T-helper 9 cell (primary cell): Measurements from ENCODE around the gene IL3.

Experiments used
- DNase-seq: peaks from one replicate; pipeline ENCODE4 v3.0.0-alpha.2; 2020

The IL3 gene

DNA sequence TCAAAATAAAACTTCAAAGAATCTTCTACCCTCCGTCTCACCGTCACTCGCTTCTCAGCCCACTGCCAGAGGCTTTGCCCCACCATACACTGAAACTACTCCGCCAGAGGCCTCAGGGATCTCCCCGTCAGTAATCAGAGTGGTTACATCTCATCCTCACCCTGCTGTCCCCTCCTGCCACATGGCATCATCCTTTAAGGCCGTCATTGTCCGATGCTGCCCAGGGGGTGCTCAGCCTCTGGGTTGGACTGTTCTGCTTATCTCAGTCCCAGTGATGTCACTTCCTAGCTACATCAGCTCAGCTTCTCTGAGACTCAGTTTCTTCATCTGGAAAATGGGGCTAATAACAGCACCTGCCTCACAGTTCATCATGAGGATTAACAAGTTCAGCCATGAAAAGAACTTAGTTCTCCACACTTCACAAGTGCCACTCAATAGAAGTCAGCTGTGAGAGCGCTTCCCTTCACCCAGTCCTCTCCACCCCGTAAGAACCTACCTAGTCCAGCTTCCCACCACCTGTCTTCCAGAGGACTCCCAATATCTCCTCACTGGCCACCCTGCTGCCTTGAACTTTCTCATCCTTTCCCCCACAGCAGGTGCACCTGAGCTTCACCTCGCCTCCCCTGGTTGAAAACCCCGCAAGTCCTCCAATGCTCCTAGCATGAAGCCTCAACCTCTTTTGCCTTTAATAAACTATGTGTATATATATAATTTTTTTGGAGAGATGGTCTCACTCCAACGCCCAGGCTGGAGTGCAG is 2.8 kb upstream of the IL3 start:
- no peak for DNase-seq

DNA sequence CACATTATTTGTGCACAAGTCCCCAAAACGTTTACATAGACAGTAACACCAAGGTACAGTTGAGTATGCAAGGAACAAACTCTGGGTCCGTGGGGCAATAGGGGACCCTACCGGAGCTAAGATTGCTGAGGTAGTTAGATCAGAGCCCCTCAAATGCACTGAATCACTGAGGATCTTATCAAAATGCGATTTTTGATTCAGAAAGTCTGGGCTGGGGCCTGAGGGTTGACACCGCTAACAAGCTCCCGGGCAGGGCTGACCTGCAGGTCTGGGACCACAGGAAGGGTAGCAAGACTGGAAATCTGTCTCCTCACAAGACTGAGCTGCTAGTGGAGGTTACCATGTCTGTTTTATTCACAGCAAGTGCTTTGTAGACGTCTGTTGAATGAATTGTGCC is 1.8 kb upstream of the IL3 start:
- DNase-seq = no peak

DNA sequence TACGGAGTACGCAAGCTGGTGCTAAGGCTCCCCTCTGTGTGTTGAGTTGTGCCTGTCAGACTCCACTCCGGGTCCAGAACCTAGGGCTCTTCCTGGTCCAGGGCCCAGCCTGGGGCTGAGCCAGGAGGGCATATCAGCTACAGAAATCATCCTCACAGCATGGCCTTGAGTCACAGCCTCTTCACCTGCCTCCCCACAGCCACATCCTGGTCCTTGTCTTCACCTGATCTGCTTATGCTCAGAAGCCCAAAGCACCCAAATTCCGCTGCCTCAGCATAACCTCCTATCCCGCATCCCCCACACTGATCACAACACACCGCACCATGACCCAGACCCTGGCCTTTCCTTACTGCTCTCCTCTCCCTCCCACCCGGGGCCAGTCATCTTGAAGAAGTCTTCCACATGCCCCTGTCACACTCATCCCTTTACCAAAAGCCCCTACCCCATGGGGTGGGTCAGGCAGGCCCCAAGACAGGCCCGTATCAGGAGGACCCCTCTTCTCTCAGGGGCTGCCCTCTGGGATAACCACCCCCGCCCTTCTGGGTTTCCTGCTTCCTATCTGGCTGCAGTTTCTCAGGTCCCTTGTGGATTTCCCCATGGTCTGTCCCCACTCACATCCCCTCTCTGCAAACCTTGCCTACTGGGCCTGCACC is 1.3 kb upstream of the IL3 start:
- DNase-seq = peak; percentile 30

DNA sequence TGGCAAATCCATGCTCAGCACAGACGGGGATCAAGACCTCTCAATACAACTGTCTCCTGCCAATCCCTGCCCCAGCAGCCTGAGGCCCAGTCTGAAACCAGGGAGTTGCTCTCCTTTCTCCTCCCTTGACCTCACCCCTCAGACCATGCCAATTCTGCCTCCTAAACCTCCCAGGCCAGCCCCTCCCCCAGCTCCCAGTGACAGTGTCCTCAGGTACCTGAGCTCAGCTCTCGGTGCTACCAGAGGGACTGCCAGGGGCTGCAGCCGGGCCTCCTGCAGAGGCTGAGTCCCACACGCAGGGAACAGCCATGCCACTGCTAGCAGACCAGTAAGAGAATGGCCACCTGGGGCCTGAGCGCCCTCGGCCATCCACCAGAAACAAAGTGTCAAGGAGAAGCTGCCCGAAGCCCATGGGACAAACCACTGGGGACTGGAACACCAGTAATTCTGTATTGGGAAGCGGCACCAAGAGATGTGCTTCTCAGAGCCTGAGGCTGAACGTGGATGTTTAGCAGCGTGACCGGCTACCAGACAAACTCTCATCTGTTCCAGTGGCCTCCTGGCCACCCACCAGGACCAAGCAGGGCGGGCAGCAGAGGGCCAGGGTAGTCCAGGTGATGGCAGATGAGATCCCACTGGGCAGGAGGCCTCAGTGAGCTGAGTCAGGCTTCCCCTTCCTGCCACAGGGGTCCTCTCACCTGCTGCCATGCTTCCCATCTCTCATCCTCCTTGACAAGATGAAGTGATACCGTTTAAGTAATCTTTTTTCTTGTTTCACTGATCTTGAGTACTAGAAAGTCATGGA is 557 bp upstream of the IL3 start:
- no peak for DNase-seq

DNA sequence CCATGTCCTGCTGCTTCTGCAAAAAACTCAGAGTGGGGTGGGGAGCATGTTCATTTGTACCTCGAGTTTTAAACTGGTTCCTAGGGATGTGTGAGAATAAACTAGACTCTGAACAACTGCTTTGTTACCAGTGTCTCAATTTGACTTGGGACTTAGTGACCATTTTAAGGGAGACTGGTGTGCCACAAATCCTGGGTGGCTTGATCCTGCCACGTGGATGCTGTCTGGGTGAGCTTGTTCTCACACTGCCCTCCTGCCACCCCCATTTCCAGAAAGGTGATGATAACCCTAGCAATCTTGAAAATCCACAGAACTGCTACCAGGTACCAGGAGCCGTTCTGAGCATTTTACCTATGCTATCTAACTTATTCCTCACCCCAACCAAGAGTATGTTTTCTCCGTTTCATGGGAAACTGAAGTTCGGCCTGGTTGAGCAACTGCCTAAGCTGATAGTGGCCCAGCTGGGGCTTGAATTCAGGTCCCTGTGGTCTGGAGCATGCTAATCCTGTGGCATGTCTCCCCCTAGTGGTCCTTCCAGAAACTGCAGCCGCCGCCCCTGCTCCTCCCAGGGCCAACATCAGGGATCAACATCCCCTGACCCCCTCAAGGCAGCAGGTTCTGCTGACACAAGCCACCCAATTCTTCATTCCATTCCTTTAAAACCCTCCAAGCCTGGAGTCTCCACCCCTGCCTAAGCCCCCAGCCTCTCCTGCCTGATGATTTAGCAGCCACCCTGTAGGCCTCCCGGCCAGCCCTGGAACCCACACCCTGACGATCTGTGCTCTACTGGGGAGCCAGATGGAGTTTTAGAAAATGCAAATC is 2.8 kb downstream of the IL3 start:
- peak; percentile 80 for DNase-seq

DNA sequence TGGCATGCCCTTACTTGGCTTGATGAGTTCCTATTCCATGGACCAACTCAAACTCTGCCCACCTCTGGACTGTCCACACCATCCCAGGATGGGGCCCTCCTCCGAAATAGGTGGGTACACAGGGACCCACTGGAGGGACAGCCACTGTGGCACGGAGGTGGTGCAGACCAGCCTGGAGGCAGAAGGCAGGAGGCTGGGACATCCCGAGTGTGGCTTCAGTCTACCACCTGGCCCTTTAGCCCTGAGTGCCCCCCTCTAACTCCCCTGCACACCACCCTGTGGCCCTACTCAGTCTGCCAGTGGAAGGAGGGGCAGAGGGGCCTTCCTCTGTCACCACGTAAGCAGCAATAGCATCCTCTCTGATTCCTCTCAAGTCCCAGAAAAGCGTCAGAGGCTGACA is 3.7 kb downstream of the IL3 start:
- no peak for DNase-seq

DNA sequence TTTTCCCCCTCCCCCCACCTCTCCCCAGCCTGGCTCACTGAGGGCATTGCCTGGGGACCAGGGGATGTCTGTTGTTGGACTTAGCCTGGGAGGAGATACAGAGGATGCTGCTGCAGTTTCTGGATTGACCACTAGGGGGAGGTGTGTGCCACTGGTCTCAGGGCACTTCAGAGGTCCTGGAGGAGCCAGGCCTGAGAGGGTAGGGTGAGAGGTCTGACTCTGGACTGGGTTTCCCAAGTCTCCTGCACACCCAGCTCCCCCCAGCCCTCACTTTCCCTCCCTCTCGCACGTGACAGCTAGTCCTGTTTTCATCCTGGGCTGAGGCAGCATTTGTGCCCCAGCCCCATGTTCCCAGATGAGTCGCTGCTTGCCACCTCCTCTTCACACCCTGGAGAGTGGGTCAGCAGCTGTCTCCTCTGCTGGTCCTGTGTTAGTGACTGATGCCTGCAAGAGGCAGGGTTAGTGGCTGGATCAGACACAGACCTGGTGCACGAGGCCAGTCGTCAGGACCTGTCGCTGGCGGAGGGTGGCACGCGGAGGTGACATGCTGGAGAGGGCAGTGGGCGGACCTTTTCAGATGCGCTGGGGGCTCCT is 4.4 kb downstream of the IL3 start:
- peak; percentile 79 for DNase-seq

DNA sequence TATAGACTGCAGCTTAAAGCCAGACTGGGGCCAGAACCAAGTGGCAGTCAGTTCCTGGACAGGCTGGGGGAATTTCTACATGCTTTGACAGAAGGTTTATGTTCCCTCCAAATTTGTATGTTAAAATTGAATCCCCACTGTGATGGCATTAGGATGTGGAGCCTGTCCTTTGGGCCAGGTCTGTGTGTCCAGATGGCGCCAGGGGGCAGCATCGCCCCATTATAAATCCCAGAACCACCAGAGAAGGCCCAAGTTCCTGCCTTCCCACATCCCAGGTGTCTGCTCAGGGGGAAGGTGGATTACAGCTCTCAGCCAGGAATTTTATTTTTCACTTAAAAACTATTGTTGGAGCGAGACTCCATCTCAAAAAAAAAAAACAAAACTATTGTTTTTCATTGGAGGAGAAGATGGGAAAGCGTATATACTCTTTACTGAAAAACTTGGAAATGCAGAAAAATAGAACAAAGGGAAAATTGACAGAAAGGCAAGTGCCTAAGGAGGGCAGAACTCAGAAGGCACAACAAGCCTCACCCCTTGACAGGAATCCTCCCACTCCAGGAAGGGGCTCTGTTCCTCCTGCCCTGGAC is 5.0 kb downstream of the IL3 start:
- peak; percentile 37 for DNase-seq

DNA sequence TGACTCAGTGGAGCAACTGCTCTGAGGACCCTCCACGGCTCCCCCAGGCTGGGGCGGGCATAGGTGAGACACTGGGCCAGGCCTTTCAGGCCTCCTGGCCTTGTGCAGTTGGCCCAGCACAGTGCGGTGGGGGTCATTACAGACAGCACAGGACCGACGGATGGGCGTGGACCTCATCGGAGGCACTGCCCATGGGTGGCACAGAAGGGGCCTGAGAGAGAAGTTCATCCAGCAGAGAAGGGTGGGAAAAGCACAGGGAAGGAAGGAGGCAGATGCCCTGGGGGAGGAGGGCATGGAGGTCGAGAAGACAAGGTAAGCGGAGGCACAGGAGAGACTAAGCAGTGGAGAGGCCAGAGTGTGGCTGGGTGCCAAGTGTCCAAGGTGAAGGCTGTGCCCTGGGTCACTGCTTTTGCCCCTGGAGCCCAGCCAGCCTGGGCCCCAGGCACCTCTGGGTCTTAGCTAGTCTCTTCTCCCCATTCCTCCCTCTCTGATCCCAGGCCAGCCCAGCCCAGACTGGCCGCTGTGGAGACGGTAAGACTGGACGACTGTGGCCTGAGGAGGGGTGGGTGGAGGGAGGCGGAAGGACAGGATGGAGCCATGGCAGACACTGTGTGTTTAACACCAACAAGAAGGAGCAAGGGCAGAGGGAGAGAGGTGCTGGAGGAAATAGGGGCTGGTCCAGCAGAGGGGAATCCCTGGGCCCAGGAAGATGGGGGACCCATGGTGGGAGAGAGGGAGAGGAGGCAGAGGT is 5.7 kb downstream of the IL3 start:
- no peak for DNase-seq

DNA sequence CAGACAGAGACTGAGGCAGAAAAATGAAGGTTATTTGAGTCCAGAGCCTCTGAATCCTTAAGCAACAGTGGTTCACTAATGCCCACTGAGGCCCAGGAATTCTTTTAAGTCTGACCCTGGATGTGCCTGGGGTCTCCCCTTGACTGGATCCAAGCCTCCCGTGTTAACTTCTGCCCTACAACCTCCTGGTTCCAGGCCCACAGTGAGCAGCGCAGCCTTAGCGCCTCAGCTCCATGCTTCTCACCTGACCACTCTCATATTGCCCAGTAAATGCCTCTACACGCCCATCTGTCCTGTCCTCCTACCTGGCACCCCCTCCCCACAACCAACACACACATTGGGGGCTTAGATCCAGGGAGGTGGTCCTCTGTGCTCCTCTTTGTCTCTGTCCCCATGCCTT is 6.4 kb downstream of the IL3 start:
- DNase-seq = no peak

DNA sequence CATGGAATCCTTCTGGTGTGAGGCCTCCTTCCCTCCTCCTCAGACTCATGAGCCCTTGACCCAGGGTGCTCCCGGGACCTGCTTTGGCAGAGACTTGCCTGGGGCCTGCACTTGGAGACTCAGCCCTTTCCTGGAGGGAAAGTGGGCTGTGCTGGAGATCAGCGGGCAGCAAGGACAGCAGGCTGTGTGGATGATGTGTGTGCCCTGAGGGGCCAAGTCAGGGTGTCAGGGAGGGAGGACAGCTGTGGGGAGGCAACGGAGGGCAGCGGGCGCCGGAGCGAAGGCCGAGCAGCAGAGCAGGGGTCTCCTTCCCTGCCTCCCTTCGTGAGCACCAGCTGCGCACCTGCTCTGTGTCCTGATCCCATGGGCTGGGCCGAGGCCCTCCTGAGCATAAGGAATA is 7.0 kb downstream of the IL3 start:
- DNase-seq = no peak

DNA sequence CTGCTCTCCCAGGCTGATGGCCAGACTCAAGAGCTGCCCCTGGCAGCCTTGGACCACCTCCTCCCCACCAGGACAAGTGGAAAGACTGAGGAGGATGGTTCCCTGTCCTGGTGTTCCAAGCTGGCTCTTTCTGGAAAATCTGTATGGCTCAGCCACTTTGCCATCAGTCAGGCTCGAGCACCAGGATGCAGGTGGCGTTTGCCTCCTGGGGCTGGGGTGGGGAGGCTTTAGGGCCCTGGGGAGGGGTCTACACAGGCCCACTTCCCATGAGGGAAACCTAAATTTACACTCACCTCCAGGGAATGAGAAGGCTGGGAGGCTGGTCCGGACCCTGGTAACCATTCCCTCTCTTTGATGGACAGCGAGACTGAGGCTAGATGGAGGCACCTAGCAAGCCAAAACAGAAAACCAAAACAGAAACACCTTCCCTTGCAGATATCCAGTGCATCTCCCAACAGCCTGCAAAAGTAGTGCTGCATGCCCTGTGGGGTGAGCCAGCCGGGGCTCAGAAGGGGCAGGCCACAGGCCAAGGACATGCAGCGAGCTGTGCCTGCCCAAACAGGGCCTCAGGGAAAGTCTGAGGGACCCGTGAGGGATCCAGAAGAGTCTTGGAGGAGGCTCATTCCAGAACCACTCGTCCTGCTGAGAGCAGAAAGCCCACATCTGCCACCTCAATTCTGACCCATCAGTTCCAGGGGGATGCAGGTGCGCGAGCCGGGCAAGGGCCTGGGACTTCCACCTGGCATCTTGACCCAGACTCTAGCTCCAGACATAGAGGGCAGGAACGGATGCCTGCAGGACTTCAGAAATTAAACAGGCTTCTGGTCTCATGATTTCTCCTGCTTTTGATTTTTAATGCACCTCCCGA is 7.7 kb downstream of the IL3 start:
- DNase-seq = no peak

DNA sequence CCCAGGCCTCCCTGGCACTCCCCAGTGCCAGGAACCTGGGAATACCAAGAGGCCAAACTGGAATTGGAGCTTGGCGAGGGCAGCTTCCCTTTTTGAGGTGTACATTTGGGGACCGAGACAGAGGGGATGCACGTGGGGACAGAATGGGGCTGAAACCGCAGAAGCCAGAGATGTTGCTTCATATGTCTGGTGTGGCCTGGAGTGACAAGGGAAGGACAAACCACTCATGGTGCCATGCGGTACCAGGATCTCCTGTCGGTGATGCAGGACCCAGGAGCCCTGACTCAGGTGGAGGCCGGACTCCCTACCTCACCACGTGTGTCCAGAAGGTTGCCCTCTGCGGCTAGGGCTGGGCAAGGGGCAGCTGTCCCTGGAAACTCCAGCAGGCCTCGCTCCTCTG is 9.1 kb downstream of the IL3 start:
- DNase-seq = no peak

DNA sequence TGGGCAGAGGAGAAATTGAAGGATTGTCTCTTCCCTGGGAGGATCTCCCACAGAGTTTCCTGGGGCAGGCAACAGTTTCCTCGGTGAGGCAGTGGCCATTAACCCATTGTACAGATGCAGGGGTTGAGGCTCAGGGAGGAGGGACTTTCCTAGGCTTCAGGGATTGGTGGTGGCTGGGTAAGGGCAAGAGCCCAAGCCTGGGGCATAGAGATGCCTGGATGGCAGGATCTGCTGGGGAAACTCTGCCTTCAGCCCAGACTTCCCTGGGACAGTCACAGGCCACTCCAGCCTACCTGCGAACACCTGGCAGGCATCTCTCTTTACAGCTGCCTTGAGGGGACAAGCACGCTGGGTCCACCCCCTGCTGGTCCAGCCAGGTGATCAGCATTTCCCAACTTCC is 9.5 kb downstream of the IL3 start:
- no peak for DNase-seq

DNA sequence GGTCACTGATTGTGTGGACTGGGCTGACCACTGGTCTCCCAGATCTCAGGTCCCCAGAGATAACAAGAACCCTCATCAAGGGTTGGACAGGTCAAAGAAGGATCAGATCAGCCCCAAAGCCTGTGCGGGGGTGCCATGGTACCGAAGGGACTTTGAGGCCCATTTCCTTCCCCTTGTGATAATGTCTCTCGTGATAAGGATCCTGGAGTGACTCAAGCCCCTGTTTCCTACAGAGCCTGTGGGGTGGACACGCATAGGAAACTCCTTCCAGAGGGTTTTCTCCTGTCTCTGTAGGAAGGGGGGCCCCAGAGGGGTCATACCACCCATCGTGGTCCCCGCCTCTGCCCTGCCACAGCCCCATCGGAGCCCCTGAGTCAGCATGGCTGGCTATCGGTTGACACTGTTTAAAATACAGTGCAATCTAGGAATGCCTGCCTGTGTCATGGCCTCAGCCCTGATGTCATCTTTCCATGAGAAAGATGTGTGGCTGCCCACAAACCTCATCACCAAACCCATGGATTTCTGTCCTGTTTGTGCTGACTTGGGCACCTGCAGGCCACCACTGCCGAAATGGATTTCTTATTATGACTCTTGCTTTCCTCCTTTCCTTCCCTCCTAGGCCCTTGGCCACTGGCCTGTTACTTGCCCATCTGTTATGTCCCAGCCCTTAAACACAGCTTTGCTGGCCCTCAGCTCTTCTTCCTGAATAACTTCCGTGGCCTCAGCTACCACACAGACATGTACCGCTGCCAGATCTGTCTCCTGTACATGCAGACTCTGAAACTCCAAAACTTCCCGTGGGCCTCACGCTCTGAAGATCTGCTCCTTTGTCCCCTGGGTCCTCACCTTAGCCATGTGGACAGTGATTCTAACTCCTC is 10.2 kb downstream of the IL3 start:
- no peak for DNase-seq

DNA sequence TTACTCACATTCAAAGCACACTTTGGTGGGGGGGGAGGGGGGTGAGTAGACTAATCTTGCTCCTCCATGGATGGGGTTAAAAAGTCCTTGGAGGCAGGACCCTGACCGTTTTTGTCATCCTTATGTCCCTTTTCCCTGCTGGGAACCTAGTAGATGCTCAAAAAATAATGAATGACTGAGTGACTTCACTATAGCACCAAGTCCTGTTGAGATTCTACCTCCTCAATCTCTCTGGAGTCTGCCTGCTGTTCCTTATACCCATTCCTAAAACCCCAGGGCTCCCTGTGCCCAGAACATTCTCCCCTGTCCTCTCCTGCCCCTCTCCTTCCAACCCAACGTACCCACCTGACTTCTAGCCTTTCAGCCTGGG is 10.9 kb downstream of the IL3 start:
- no peak for DNase-seq

DNA sequence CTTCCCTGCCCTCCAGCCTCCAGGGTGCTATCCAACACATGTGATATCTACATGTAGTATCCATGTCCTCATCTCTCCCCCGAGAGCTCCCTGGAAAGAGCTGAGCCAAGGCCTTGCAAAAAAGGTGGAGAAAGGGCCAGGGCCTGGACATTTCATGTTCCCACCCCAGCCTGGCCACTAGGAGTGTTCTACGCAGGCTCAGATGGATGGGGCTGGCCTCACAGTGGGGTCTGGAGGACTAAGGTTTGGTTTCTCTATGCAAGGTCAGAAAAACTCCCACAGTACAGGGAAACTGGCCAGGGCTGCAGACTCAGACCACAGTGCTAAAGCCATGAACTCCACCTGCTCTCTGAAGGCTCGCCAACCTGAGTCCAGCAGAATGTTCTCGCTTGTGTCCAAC is 11.6 kb downstream of the IL3 start:
- DNase-seq = no peak

DNA sequence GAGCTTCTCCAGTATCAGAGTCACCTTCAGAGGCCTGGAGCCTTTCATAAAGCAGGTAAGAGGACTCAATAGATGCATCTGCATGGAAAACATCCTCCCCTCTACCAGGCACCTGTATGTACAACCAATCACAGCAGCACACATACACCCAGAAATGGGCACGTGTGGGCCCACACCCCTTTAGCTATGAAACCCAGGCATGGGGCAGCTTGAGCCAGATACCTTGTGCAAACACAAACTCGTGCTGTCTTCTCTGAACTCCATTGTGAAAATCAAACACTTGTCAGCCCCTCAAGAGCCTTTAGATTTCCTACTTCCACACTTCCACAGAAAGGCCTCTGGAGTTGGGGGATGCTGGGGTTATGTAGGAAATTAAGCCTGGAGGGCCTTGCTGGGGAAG is 12.1 kb downstream of the IL3 start:
- DNase-seq = no peak

DNA sequence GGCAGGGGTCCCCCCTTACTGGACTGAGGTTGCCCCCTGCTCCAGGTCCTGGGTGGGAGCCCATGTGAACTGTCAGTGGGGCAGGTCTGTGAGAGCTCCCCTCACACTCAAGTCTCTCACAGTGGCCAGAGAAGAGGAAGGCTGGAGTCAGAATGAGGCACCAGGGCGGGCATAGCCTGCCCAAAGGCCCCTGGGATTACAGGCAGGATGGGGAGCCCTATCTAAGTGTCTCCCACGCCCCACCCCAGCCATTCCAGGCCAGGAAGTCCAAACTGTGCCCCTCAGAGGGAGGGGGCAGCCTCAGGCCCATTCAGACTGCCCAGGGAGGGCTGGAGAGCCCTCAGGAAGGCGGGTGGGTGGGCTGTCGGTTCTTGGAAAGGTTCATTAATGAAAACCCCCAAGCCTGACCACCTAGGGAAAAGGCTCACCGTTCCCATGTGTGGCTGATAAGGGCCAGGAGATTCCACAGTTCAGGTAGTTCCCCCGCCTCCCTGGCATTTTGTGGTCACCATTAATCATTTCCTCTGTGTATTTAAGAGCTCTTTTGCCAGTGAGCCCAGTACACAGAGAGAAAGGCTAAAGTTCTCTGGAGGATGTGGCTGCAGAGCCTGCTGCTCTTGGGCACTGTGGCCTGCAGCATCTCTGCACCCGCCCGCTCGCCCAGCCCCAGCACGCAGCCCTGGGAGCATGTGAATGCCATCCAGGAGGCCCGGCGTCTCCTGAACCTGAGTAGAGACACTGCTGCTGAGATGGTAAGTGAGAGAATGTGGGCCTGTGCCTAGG is 13.0 kb downstream of the IL3 start, which contains the start of gene CSF2:
Gene CSF2 (plus strand): TSS at position 559 of the 783 bp plus-strand sequence. CDS start 35 bp downstream, at position 594.
- DNase-seq = no peak
